Peyer's patch (tissue), 4 donors: Measurements from ENCODE around the gene EMILIN3.

Experiments used
- CTCF ChIP-seq, 6 experiments: fragments of 450-650 bp in 4 of 6; fragments of 200-600 bp in 2 of 6; sonication (generic) in 1 of 6; IDR thresholded peaks; one replicate each; pipeline ENCODE4 v1.5.1; 2017 to 2019; ENCODE audit warnings: antibody characterized with exemption in 6 of 6, mild to moderate bottlenecking in 3 of 6, moderate library complexity in 1 of 6
- POLR2A ChIP-seq, 2 donors: fragments of 450-650 bp; IDR thresholded peaks; one replicate each; pipeline ENCODE4 v1.5.1; 2017; ENCODE audit warnings: antibody characterized with exemption in 2 of 2, mild to moderate bottlenecking in 2 of 2, moderate library complexity in 2 of 2

- TF ChIP-seq POLR2A (IDR thresholded peaks at IDR 0.05) (no peak), CTCF (IDR thresholded peaks at IDR 0.05) (no peak)
Measured at GRCh38 chr20:41334443-41335421, 31.9 kb downstream of the EMILIN3 start.
